ENCODE results near the gene KLHL33.

The KLHL33 gene, protein sequence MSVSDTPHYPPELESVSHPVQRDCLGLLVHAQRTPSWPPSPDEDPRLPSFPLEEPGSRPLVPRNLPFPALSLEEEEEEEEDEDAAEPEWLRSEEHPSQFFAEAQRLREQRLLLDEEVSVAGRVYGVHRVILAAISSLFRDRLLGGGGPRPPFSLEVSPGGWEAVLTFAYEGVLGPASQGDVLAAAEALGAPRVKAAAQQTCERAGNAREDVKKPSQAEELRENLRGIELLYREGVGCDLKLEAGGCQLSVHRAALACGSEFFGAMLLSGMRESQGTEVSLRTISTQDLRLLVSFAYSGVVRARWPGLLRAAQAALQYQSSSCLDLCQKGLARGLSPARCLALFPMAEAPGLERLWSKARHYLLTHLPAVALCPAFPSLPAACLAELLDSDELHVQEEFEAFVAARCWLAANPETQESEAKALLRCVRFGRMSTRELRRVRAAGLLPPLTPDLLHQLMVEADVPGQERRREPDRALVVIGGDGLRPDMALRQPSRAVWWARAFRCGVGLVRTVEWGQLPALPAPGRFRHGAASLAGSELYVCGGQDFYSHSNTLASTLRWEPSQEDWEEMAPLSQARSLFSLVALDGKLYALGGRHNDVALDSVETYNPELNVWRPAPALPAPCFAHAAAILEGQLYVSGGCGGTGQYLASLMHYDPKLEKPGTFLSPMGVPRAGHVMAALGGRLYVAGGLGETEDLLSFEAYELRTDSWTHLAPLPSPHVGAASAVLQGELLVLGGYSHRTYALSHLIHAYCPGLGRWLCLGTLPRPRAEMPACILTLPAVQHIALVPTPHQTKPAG

GRCh38 chr14:20435582-20436362, at the start of gene KLHL33:
Gene KLHL33, minus strand, starts transcription at chr14:20436166. Its CDS starts 355 bp downstream, at chr14:20435811.
- DNase-seq: no peak

- DNase-seq: no peak
Measured at GRCh38 chr14:20482382-20482781, 46.4 kb upstream of the KLHL33 start.

DNA sequence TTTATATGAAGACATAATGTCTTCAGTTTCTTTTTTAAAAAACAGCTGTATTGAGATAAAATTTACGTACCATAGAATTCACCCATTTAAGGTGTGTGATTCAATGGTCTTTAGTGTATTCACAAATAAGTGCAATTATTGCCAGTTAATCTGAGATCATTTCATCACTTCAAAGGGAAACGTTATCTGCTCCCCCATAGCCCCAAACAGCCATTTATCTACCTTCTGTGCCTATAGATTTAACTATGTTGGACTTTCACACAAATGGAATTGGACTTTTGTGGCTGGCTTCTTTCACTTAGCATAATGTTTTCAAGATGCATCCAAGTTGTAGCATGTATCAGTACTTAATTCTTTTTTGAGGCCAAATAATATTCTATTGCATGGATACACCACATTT, 42.9 kb upstream of the KLHL33 start:
- no peak for DNase-seq

- no peak for DNase-seq
Measured at GRCh38 chr14:20477211-20477876, 41.4 kb upstream of the KLHL33 start.

- DNase-seq: no peak
Measured at GRCh38 chr14:20476776-20477175, 40.8 kb upstream of the KLHL33 start.

GRCh38 chr14:20472536-20473169, 36.7 kb upstream of the KLHL33 start:
- DNase-seq: no peak

- DNase-seq: no peak
Measured at GRCh38 chr14:20470603-20470901, 34.6 kb upstream of the KLHL33 start.

GRCh38 chr14:20469890-20470602, 34.1 kb upstream of the KLHL33 start:
- DNase-seq: peak; percentile 33

DNA sequence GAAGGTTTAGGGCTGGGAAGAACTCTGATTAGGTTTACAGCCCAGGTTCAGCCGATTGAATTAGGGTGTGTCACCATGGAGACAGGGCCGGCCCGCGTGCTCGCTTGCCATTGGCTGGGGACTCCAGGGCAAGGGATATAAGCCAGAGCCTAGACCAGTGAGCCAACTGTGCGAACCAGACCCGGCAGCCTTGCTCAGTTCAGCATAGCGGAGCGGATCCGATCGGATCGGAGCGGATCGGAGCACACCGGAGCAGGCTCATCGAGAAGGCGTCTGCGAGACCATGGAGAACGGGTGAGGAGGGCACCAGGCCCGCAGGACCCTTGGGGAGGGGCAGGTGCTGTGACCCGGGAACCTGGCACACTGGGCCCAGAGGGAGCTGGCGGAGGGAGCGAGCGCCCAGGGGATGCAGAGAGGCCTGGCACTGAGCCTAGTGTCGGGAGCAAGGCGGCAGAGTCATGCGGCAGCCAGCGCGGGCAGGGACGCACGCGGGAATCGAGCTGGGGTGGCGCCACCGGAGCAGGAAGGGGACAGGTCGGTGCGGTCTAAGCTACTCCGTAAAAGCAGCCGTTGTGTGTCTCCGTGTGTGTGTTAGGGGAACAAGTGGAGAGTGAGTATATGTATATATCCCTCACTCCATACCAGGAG, 33.4 kb upstream of the KLHL33 start, which contains the start of gene PNP:
Gene PNP, plus strand, starts transcription at position 165 of the 648 bp plus-strand sequence. Its CDS starts 119 bp downstream, at position 284.
- peak; percentile 91 for DNase-seq

DNA sequence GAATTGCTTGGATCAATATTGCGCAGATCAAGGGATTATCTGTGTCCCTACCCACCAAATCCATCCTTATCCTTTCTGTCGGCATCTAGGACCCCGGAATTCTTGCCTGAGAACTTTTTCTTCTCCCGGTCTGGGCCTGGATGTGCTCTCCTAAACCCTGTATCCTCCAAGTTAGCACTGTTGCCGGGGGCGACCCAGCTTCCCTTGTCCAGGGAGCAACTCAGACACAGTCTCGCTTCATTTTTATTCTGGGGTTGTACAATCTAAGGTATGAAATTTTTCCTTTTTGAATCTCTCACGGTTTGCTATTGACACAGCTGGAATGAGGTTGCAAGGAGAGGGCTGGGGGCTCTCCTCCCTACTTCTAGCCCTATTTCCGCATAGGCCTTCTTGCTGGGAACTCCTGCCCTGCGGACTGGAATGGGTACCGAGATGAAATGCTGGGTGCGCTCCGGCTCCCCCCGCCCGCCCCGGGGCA, 32.8 kb upstream of the KLHL33 start:
- DNase-seq: no peak

- DNase-seq: peak; percentile 100
Measured at GRCh38 chr14:20461225-20462141, 25.5 kb upstream of the KLHL33 start, which contains the start of gene PIP4P1. Gene PIP4P1, minus strand, starts transcription at chr14:20461434. Its CDS starts 109 bp downstream, at chr14:20461325.

DNA sequence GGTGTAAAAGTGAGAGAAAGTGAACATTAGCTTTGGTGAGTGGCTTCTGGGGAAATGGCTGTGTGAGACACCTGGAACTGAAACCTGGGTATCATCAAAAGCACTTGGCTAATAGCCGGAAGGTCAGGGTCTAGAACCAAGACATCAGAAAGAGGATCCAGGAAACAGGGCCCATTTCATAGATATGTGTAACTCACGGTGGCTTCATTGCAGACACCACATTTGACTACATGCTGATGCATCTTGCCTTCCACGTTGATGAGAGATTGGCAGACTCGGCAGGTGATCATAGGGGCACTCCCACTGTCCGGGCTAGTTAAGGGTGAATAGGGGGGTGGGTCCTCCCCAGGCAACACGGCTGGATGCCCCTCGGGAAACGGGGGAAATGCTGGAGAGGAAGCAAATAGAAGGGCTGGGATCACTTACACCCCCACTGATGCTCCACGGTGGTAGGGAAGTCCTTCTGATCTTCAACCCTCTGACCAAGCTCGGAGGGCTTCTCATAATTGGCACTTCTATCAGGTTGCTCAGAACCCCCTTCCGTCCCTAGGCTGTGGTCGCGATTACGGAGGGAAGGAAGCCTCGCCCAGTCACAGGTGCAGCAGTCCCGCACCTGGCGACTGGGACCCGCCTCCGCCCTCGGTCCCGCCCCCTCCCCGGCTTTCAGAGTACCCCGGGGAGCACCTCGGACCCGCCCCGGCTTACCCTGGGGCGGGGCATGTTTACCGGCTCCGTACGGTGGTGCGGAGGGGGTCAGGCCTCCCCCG, 24.7 kb upstream of the KLHL33 start:
- no peak for DNase-seq

GRCh38 chr14:20458031-20458789, 22.2 kb upstream of the KLHL33 start:
- DNase-seq: no peak

DNA sequence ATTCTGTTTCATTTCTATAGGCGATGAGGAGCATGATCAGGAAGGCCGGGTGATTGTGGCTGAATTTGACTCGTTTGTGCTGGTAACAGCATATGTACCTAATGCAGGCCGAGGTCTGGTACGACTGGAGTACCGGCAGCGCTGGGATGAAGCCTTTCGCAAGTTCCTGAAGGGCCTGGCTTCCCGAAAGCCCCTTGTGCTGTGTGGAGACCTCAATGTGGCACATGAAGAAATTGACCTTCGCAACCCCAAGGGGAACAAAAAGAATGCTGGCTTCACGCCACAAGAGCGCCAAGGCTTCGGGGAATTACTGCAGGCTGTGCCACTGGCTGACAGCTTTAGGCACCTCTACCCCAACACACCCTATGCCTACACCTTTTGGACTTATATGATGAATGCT, 21.0 kb upstream of the KLHL33 start:
- no peak for DNase-seq

DNA sequence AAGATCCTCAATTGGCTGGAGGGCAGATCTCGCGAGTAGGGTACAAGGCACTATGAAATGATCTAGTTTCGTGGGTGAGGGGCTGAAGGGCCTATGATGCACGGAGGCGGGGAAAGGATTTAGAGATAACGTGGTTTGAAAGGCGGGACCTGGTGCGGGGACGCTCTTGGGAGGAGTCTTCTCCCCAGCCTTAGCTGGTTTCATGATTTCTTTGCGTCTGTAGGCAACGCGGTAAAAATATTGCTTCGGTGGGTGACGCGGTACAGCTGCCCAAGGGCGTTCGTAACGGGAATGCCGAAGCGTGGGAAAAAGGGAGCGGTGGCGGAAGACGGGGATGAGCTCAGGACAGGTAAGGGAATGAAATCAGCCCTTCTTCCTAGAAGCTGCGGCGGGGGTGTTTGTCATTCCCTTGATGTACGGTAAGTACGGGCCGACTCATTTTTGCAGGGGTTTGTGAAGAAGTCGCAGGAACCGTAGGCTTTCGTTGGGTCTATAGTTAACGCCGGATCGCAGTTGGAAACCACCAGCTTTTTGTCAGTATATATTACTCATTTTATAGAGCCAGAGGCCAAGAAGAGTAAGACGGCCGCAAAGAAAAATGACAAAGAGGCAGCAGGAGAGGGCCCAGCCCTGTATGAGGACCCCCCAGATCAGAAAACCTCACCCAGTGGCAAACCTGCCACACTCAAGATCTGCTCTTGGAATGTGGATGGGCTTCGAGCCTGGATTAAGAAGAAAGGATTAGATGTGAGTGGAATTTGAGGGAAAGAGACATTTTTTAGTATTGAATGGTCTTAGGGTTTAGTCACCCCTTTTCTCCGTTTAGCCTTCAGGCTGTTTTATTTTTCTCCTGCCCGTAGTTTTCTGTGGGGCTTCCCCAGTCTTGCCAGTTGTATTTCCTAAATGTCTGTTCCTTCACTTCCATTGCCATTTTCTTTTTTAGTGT, 19.7 kb upstream of the KLHL33 start:
- DNase-seq: peak; percentile 93

DNA sequence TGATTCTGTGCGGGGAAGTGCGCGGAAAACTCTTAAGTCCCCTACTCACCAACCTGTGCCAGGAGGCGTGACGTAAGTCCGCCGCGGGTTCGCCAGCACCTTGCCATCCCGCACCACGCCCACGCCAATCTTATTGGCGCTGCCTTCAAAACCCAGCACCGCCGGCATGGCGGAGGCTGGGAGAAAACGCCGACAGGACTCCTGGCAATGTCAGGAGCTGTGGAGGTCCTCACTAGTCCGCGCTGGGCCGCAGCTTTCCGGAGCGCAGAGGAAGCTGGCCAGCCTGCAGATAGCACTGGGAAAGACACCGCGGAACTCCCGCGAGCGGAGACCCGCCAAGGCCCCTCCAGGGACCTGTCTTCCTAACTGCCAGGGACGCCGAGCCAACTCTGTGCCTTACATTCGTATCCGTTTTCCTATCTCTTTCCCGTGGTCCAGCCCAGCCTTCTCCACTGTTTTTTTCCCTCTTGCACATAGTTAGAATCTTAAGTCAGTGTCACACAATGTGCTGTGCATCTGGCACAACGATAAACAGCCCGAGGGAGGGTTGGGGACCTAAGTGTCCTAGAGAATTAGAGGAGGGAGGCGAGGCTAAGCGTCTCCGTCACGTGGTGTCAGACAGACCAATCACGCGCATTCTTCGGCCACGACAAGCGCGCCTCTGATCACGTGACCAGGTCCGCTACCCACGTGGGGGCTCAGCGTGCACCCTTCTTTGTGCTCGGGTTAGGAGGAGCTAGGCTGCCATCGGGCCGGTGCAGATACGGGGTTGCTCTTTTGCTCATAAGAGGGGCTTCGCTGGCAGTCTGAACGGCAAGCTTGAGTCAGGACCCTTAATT, 18.8 kb upstream of the KLHL33 start, which contains the start of the genes APEX1 and OSGEP:
Gene APEX1, plus strand, starts transcription at position 711 of the 839 bp plus-strand sequence. CDS start 420 bp downstream, outside the sequence.
Gene OSGEP, minus strand, starts transcription at position 297 of the 839 bp plus-strand sequence. Its CDS starts 129 bp downstream, at position 168.
- DNase-seq: peak; percentile 99
